Smooth muscle cell (in vitro differentiated cells): ENCODE results near the gene PGAM2. TPM values are rescaled to one million over a fixed set of nuclear protein-coding genes. Genes with fewer than 3 reads are reported as not detected.

Source experiments
- DNase-seq: peaks from one replicate; lab custom pipeline; 2025; ENCODE audit not compliant: unreplicated experiment; lab: John Stamatoyannopoulos, UW
- H2AFZ ChIP-seq: fragments of 200-600 bp; sonication (generic); 2 replicates; pipeline ENCODE4 v1.6.0; 2016; ENCODE audit warnings: antibody characterized with exemption, low read depth, mild to moderate bottlenecking
- H3F3A ChIP-seq: fragments of 200-600 bp; sonication (generic); 2 replicates; pipeline ENCODE4 v1.6.0; 2017; ENCODE audit warnings: antibody characterized with exemption, low read depth
- H3K27ac ChIP-seq: fragments of 200-600 bp; sonication (generic); 2 replicates; pipeline ENCODE4 v1.5.1; 2016; ENCODE audit warnings: low read depth, mild to moderate bottlenecking
- H3K27me3 ChIP-seq: fragments of 200-600 bp; sonication (generic); 2 replicates; pipeline ENCODE4 v1.6.1; 2016; ENCODE audit warnings: low read depth, mild to moderate bottlenecking
- H3K36me3 ChIP-seq: fragments of 200-600 bp; sonication (generic); 2 replicates; pipeline ENCODE4 v1.5.1; 2016; ENCODE audit warnings: low read depth
- H3K4me1 ChIP-seq: fragments of 200-600 bp; sonication (generic); 2 replicates; pipeline ENCODE4 v1.5.1; 2016; ENCODE audit warnings: low read depth
- H3K4me2 ChIP-seq: fragments of 200-600 bp; sonication (generic); 2 replicates; pipeline ENCODE4 v1.6.0; 2016; ENCODE audit warnings: mild to moderate bottlenecking
- H3K4me3 ChIP-seq: fragments of 200-600 bp; sonication (generic); 2 replicates; pipeline ENCODE4 v1.5.1; 2016; ENCODE audit warnings: mild to moderate bottlenecking
- H3K79me2 ChIP-seq: fragments of 200-600 bp; sonication (generic); 2 replicates; pipeline ENCODE4 v1.6.0; 2016; ENCODE audit warnings: low read depth, mild to moderate bottlenecking
- H3K9ac ChIP-seq: fragments of 200-600 bp; sonication (generic); 2 replicates; pipeline ENCODE4 v1.6.0; 2016; ENCODE audit warnings: low read depth
- H3K9me3 ChIP-seq: fragments of 200-600 bp; sonication (generic); replicated peaks from 2 replicates; pipeline ENCODE4 v1.5.1; 2016; ENCODE audit warnings: low read depth
- H4K20me1 ChIP-seq: fragments of 200-600 bp; sonication (generic); 2 replicates; pipeline ENCODE4 v1.6.0; 2016; ENCODE audit warnings: low read depth
- CTCF ChIP-seq: fragments of 200-600 bp; sonication (generic); IDR thresholded peaks from 2 replicates; pipeline ENCODE4 v1.5.1; 2017; ENCODE audit warnings: borderline replicate concordance, mild to moderate bottlenecking, antibody characterized with exemption; ENCODE audit not compliant: insufficient read depth, poor library complexity, severe bottlenecking
- WGBS: methylation state at CpG from one replicate; pipeline ENCODE4 v1.1.7; 2016; ENCODE audit warnings: low lambda C conversion rate; 5-methylcytosine and 5-hydroxymethylcytosine counted together
- polyA plus RNA-seq: library from polyadenylated mRNA; unstranded; fragments of >200 nt; fragmentation: Nextera tagmentation; extraction: Ambion mirVana; gene quantifications from 2 replicates; pipeline ENCODE4 v1.2.1, GENCODE V29; 2016
- total RNA-seq: library from RNA; depleted of rRNA; stranded (reverse); fragments of >200 nt; gene quantifications from 2 replicates; pipeline ENCODE4 v1.2.3, GENCODE V29; 2014

Gene PGAM2
- total and polyA plus RNA-seq, 2 experiments from 2014 or later = not detected

GRCh38 chr7:44075296-44076075 lies 10.1 kb upstream of the PGAM2 start:
- Histone ChIP-seq H3K4me1 (no peaks in the 10 kb centered on the region), H3K9ac (no peak overlapping the region), H3K27ac (no peak overlapping the region), H3K4me3 (no peak overlapping the region), H3K36me3 (no peaks in the 10 kb centered on the region), H3K4me2 (no peak overlapping the region), H3K9me3 (no peaks in the 10 kb centered on the region), H3K27me3 (no peaks in the 10 kb centered on the region), H4K20me1 (no peaks in the 10 kb centered on the region), H2AFZ (no peak overlapping the region), H3K79me2 (no peaks in the 10 kb centered on the region), H3F3A (no peaks in the 10 kb centered on the region)
- 91% methylated on average over 17 of the region's 17 CpGs for WGBS
- TF ChIP-seq CTCF = no peak
- no peak for DNase-seq

DNA sequence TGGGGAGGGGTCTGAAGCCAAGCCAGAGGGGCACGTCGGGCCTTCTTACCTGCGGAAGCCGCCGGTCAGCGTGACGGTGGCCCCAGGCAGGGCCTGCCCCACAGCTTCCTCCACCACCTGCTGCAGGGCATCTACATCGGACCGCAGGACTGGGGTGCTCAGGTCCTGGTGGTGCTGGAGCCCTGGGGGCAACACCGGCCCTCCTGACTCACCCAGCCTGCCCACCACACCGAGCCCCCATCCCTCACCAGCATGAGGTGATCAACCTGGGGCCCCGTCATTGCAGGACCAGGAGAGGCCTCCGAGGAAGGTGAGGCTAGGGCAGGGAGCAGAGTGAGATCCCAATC lies 9.0 kb upstream of the PGAM2 start:
- H4K20me1 ChIP-seq = no peaks in the 10 kb centered on the region
- H3K4me3 ChIP-seq = no peak overlapping the region
- H3K4me1 ChIP-seq = no peaks in the 10 kb centered on the region
- H3K79me2 ChIP-seq = no peaks in the 10 kb centered on the region
- no peak overlapping the region for H3K9ac ChIP-seq
- no peak overlapping the region for H3K4me2 ChIP-seq
- no peak for TF ChIP-seq CTCF
- 92% methylated on average over 13 of the region's 13 CpGs for WGBS
- no peaks in the 10 kb centered on the region for H3K36me3 ChIP-seq
- no peaks in the 10 kb centered on the region for H3F3A ChIP-seq
- no peaks in the 10 kb centered on the region for H3K9me3 ChIP-seq
- no peak overlapping the region for H3K27ac ChIP-seq
- H3K27me3 ChIP-seq = no peaks in the 10 kb centered on the region
- no peak overlapping the region for H2AFZ ChIP-seq
- no peak for DNase-seq

GRCh38 chr7:44073664-44074348 lies 8.4 kb upstream of the PGAM2 start:
- Histone ChIP-seq H3K9me3 (no peaks in the 10 kb centered on the region), H3K27me3 (no peaks in the 10 kb centered on the region), H4K20me1 (no peaks in the 10 kb centered on the region), H3K4me3 (no peak overlapping the region), H3K4me1 (no peaks in the 10 kb centered on the region), H3K36me3 (no peaks in the 10 kb centered on the region), H3F3A (no peaks in the 10 kb centered on the region), H3K27ac (no peak overlapping the region), H2AFZ (no peak overlapping the region), H3K79me2 (no peaks in the 10 kb centered on the region), H3K4me2 (no peak overlapping the region), H3K9ac (no peak overlapping the region)
- DNase-seq = no peak
- no peak for TF ChIP-seq CTCF
- 92% methylated on average over 25 of the region's 26 CpGs for WGBS
